HEK293T (cell line): ENCODE measurements around the gene CDT1.

Source experiments
- CTCF ChIA-PET: fragments of 350-600 bp; formaldehyde crosslinking; extraction: SDS; loops from one replicate; lab custom pipeline; 2021; ENCODE audit warnings: antibody characterized with exemption, inconsistent platforms; lab: Yijun Ruan, JAX
- POLR2A ChIA-PET: fragments of 350-600 bp; formaldehyde crosslinking; extraction: SDS; loops from one replicate; lab custom pipeline; 2020; ENCODE audit warnings: antibody characterized with exemption, inconsistent platforms; lab: Yijun Ruan, JAX
- DNase-seq: peaks from one replicate; pipeline ENCODE4 v3.0.0; 2012; ENCODE audit warnings: mixed read lengths; ENCODE audit errors: extremely low spot score
- ARNT ChIP-seq: fragments of 450-650 bp; IDR thresholded peaks from 2 replicates; pipeline ENCODE4 v1.6.1; 2017; ENCODE audit warnings: mild to moderate bottlenecking
- BHLHE40 ChIP-seq: fragments of 450-650 bp; IDR thresholded peaks from 2 replicates; pipeline ENCODE4 v1.6.1; 2016; ENCODE audit warnings: mild to moderate bottlenecking, moderate library complexity, borderline replicate concordance
- CTBP1 ChIP-seq: fragments of 450-650 bp; IDR thresholded peaks from 2 replicates; pipeline ENCODE4 v1.6.1; 2016; ENCODE audit warnings: borderline replicate concordance
- ELF4 ChIP-seq: fragments of 450-650 bp; IDR thresholded peaks from 2 replicates; pipeline ENCODE4 v1.6.1; 2017; ENCODE audit warnings: antibody characterized with exemption
- FOXA1 ChIP-seq: fragments of 450-650 bp; IDR thresholded peaks from 2 replicates; pipeline ENCODE4 v1.6.1; 2016; ENCODE audit warnings: mild to moderate bottlenecking
- FOXK2 ChIP-seq: fragments of 450-650 bp; IDR thresholded peaks from 2 replicates; pipeline ENCODE4 v1.6.1; 2016; ENCODE audit warnings: mild to moderate bottlenecking
- FOXM1 ChIP-seq: fragments of 450-650 bp; IDR thresholded peaks from 2 replicates; pipeline ENCODE4 v1.6.1; 2017; ENCODE audit warnings: mild to moderate bottlenecking, borderline replicate concordance
- HDGF ChIP-seq: fragments of 450-650 bp; IDR thresholded peaks from 2 replicates; pipeline ENCODE4 v1.6.1; 2017; ENCODE audit warnings: antibody characterized with exemption, borderline replicate concordance
- L3MBTL2 ChIP-seq: fragments of 450-650 bp; conservative IDR thresholded peaks from 2 replicates; pipeline ENCODE4 v1.6.1; 2016; ENCODE audit warnings: mild to moderate bottlenecking
- LEF1 ChIP-seq: fragments of 450-650 bp; IDR thresholded peaks from 2 replicates; pipeline ENCODE4 v1.6.1; 2017; ENCODE audit warnings: mild to moderate bottlenecking, borderline replicate concordance
- NFRKB ChIP-seq: fragments of 450-650 bp; IDR thresholded peaks from 2 replicates; pipeline ENCODE4 v1.6.1; 2016; ENCODE audit warnings: mild to moderate bottlenecking, moderate library complexity
- SP1 ChIP-seq: fragments of 450-650 bp; IDR thresholded peaks from 2 replicates; pipeline ENCODE4 v1.6.1; 2017
- SUZ12 ChIP-seq: fragments of 450-650 bp; IDR thresholded peaks from 2 replicates; pipeline ENCODE4 v1.6.1; 2016; ENCODE audit warnings: mild to moderate bottlenecking
- TARDBP ChIP-seq: fragments of 450-650 bp; IDR thresholded peaks from 2 replicates; pipeline ENCODE4 v1.6.1; 2016
- ZNF384 ChIP-seq: fragments of 450-650 bp; IDR thresholded peaks from 2 replicates; pipeline ENCODE4 v1.6.1; 2016
- TF ChIP-seq, protein P1 (sequence below): fragments of 450-650 bp; IDR thresholded peaks from 2 replicates; pipeline ENCODE4 v1.6.1; 2016

Gene CDT1

DNA sequence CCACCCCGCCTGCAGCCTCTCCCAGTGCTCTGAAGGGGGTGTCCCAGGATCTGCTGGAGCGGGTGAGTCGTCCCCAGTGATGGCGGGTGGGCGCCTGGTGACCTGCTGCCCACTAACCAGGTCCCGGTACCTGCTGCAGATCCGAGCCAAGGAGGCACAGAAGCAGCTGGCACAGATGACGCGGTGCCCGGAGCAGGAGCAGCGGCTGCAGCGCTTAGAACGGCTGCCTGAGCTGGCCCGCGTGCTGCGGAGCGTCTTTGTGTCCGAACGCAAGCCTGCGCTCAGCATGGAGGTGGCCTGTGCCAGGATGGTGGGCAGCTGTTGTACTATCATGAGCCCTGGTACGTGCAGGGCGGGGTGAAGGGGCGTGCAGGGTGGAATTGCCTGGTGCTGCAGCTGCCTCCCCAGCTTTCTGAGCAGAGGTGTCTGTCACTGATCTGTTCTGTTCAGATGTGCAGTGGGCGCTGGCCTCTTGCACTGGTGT is 3.6 kb downstream of the CDT1 start:
- POLR2A ChIA-PET = no interaction called here
- CTCF ChIA-PET = interaction anchor here (0.8 kb wide), 1 partner anchor 1112 kb away, joined by 3 read pairs; the partner anchor contains the start of gene MC1R
- TF ChIP-seq TARDBP = no peak
- no peak for TF ChIP-seq FOXM1
- no peak for TF ChIP-seq ARNT
- TF ChIP-seq SP1 = no peak
- no peak for TF ChIP-seq ZNF384
- TF ChIP-seq FOXK2 = no peak
- no peak; the same call in 1 of the 2 replicates for TF ChIP-seq ELF4
- no peak for TF ChIP-seq FOXA1
- no peak for TF ChIP-seq HDGF
- TF ChIP-seq, protein P1, sequence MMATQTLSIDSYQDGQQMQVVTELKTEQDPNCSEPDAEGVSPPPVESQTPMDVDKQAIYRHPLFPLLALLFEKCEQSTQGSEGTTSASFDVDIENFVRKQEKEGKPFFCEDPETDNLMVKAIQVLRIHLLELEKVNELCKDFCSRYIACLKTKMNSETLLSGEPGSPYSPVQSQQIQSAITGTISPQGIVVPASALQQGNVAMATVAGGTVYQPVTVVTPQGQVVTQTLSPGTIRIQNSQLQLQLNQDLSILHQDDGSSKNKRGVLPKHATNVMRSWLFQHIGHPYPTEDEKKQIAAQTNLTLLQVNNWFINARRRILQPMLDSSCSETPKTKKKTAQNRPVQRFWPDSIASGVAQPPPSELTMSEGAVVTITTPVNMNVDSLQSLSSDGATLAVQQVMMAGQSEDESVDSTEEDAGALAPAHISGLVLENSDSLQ = no peak
- no peak for DNase-seq

DNA sequence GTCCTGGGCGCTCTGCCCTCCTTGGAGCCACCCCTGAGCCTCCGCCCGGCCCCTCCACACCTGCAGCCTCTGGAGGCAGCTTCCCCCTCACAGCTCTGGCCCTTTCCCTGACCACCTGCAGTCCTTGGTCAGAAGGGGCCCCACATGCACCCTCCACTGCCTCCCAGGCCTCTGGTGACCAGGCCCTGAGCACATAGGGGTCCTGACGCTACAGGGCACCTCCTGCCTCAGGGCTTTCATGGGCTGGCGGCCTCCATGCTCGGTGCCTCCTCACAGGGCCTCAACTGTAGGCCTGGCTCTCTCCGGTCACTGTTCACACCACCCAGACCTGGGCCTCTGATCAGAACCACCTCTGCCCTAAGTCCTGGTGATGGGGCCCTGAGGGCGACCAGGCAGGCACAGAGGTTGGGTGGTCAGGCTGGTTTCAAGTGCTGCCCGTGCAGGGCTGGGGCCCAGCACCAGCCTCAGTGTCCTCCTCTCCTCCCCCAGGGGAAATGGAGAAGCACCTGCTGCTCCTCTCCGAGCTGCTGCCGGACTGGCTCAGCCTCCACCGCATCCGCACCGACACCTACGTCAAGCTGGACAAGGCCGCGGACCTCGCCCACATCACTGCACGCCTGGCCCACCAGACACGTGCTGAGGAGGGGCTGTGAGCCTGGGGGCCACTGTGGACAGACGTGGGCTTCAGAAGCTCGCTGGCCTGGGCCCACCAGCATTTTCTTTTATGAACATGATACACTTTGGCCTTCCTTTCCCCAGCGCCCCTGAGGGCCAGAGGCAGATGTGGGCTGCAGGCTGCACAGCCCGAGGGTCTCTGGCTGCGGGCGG is 4.3 kb downstream of the CDT1 start:
- ChIA-PET CTCF (no interaction called here), POLR2A (interaction anchor here (1.1 to 2.0 kb wide), 2 partner anchors 28 to 71 kb away, joined by 3 to 8 read pairs; no protein-coding TSS in a partner anchor)
- no peak for DNase-seq
- TF ChIP-seq BHLHE40 = no peak
- no peak for TF ChIP-seq CTBP1
- no peak for TF ChIP-seq ZNF384
- TF ChIP-seq, protein P1 = no peak
- TF ChIP-seq SUZ12 = no peak
- TF ChIP-seq FOXA1 = no peak
- no peak for TF ChIP-seq NFRKB
- no peak for TF ChIP-seq ELF4
- no peak for TF ChIP-seq L3MBTL2
- no peak for TF ChIP-seq LEF1
- no peak for TF ChIP-seq TARDBP
- TF ChIP-seq FOXM1 = no peak
- TF ChIP-seq ARNT = no peak
- TF ChIP-seq SP1 = no peak
- no peak for TF ChIP-seq FOXK2
- TF ChIP-seq HDGF = no peak

DNA sequence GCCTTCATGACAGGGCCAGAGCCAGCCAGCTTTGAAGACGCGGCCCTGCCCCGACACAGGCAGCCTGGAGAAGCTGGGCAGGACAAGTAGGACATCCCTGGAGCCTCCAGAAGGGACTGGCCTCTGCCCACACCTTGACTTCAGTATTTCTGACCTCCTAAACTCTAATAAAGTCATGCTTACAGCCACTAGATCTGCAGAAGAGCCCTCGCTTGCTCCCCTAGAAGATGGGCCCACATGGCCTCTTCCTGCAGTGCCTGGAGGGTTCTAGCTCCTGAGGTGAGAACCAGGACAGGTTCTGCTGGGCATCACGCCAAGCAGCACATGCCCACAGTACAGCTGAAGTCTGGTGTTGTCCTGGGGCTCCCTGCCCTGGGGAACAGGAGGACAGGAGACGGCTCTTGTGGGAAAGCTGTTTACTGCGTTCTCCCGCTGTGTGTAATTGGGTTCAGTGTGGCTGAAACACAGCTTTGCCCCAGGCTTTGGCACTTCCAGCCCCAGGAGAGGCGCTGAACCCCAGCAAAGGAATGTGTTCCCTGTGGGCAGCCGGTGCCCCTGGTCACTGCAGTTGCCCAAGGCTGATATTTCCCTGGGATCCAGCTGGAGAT is 5.6 kb downstream of the CDT1 start:
- POLR2A ChIA-PET = interaction anchor here (0.6 to 4.8 kb wide), 14 partner anchors 9 to 408 kb away, joined by 3 to 64 read pairs (median 4); partner anchors contain the start of genes GALNS, TRAPPC2L and ZNF778
- TF ChIP-seq FOXK2 (no peak), FOXA1 (no peak), ARNT (no peak)
- CTCF ChIA-PET = interaction anchor here (0.8 to 1.9 kb wide), 3 partner anchors 9 to 72 kb away, joined by 3 to 6 read pairs (median 4); no protein-coding TSS in a partner anchor
- no peak for DNase-seq

DNA sequence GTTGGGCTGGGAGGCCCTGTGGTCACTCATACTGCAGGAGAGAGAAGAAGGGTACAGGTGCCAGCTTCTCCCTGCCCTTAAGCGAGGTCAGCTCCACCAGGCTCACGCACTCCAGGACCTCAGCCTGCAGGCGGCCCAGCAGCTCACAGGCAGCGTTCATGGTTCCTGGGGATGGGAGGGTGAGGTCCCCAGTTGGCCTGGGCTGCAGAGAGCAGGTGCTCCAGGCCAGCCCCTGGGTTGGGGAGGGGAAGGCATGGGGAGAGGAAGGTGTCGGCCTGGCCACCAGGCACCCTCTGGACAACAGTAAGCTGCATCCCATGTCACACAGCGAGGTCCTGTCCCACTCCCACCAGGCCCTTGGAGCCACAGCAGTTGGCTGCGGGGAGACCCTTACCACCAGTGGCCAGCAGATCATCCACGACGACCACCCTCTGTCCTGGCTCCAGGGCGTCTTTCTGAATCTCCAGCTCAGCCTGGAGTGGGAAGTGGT is 6.1 kb downstream of the CDT1 start:
- ChIA-PET CTCF (interaction anchor here (0.8 to 1.9 kb wide), 3 partner anchors 10 to 72 kb away, joined by 3 to 6 read pairs (median 4); no protein-coding TSS in a partner anchor), POLR2A (interaction anchor here (0.8 to 4.8 kb wide), 14 partner anchors 10 to 408 kb away, joined by 3 to 64 read pairs (median 4); partner anchors contain the start of genes GALNS, TRAPPC2L and ZNF778)
- no peak for TF ChIP-seq FOXA1
- no peak for DNase-seq

DNA sequence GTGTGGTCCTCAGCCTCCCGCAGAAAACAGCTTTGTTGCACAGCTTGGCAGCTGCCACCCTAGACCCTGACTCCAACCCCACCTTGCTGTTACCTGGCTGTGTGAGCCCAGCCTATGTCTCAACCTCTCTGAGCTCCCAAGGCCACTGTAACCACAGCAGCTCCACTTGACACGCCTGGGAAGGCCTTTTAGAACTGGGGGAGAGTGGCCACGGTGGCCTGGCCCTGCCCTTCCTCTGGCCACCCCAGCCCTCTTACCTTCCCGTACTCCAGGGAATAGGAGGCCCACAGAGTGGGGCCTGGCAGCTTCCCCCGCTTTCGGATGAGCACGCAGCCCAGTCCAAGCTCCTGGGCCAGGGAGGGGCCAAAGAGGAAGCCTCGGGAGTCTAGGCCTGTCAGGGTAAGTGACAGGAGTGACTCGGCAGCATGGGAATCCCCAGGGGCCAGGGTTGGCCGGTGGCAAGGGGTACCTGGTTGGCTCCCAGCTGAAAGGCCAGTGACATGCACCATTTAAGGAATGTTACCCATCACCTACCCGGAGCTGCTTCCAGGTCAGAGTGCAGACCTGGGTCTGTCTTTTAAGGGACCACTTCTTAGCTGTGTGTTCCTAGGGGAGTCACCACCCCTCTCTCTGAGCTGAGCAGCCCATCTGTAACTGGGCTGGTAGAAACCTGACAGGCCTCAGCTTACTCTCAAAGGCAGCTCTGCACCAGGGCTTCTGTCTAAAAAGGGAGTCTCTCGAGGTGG is 6.8 kb downstream of the CDT1 start:
- ChIA-PET POLR2A (interaction anchor here (0.8 to 4.8 kb wide), 13 partner anchors 11 to 407 kb away, joined by 3 to 64 read pairs (median 4); partner anchors contain the start of genes GALNS, TRAPPC2L and ZNF778), CTCF (interaction anchor here (0.8 to 1.9 kb wide), 2 partner anchors 48 to 73 kb away, joined by 3 to 6 read pairs; no protein-coding TSS in a partner anchor)
- TF ChIP-seq NFRKB = no peak
- TF ChIP-seq ELF4 = 0 out of 2 replicates have a peak, but pooled peaks have one; percentile 1
- 0 out of 2 replicates have a peak, but pooled peaks have one; percentile 23 for TF ChIP-seq FOXM1
- 0 out of 2 replicates have a peak, but pooled peaks have one; percentile 10 for TF ChIP-seq L3MBTL2
- DNase-seq = no peak
